Osteocyte (in vitro differentiated cells): ENCODE data around the gene VAC14. TPM values are rescaled to one million over a fixed set of nuclear protein-coding genes. Genes with fewer than 3 reads are reported as not detected.

Experiments used
- DNase-seq: peaks from one replicate; pipeline ENCODE4 v3.0.0; 2021; ENCODE audit warnings: mixed read lengths; ENCODE audit not compliant: unreplicated experiment; ENCODE audit errors: extremely low spot score
- H3K27ac Mint-ChIP-seq: one replicate; pipeline ENCODE4 v1.8.0; 2021; ENCODE audit warnings: mild to moderate bottlenecking, mixed read lengths; ENCODE audit not compliant: unreplicated experiment
- H3K27me3 Mint-ChIP-seq: one replicate; pipeline ENCODE4 v1.8.0; 2021; ENCODE audit warnings: mixed read lengths; ENCODE audit not compliant: unreplicated experiment
- H3K36me3 Mint-ChIP-seq: one replicate; pipeline ENCODE4 v1.8.0; 2021; ENCODE audit warnings: mixed read lengths; ENCODE audit not compliant: unreplicated experiment
- H3K4me1 Mint-ChIP-seq: one replicate; pipeline ENCODE4 v1.8.0; 2021; ENCODE audit warnings: mixed read lengths; ENCODE audit not compliant: unreplicated experiment
- H3K4me3 Mint-ChIP-seq: one replicate; pipeline ENCODE4 v1.8.0; 2021; ENCODE audit warnings: mild to moderate bottlenecking, moderate library complexity, mixed read lengths; ENCODE audit not compliant: unreplicated experiment
- H3K9me3 Mint-ChIP-seq: one replicate; pipeline ENCODE4 v1.8.0; 2021; ENCODE audit warnings: mixed read lengths; ENCODE audit not compliant: unreplicated experiment
- CTCF ChIP-seq: fragments of 200-600 bp; sonication (generic); IDR thresholded peaks from 2 replicates; pipeline ENCODE4 v1.5.0; 2021; ENCODE audit warnings: antibody characterized with exemption, mild to moderate bottlenecking, moderate library complexity
- total RNA-seq: library from RNA; stranded (reverse); gene quantifications from 2 replicates; pipeline ENCODE4 v1.2.1, GENCODE V29; 2021

Gene VAC14
- total RNA-seq, 1 donor from 2014 or later: 44.5 TPM

DNA sequence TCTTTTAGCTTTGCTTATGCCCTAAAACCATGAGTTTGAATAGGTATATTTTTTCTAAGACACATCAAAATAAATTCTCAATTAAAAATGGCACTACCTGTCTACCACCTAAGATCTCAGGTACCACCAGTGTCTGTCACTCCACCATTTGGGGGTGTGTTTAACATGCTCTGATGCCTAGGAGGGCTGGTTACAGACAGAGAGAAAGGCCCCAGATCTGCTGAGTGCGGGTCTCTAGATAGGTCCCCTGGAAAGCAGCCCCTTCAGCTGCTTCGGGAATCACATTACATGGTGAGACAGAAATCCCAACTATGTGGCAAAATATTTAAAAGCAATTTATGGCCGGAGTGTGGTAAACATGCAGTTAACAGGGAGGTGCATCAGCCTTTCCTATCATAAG is 653 bp upstream of the VAC14 start:
- Mint-ChIP-seq H3K9me3 (peaks cover 5% of the 10 kb centered on the region), H3K27ac (peak overlapping the region; percentile 29)

DNA sequence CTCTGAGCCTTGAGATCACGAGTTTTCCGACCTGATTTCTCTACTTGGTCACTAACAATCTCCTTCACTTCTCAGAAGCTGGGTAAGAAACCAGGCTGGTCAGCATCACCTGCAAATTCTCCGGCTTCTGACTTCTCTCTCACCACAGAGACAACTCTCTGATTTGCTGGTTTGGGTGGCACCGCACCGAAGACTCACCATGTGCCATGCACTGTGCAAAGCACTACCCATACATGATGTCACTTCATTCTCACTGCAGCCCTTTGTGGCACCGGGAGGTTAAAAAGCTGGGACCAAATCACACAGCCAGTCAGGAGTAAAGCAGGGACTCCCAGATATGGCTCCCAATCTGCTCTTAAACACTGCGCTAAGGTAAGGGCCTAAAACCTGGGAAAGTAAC is 647 bp downstream of the VAC14 start:
- Mint-ChIP-seq H3K4me1 (peaks cover 22% of the 10 kb centered on the region), H3K9me3 (peaks cover 5% of the 10 kb centered on the region), H3K36me3 (peaks cover 2% of the 10 kb centered on the region), H3K27me3 (no peaks in the 10 kb centered on the region), H3K27ac (peak overlapping the region; percentile 52), H3K4me3 (peak overlapping the region; percentile 88)
- TF ChIP-seq CTCF: no peak
- DNase-seq: no peak

More for the DNA sequence above, 653 bp upstream of the VAC14 start:
- Mint-ChIP-seq H3K4me3 (peak overlapping the region; percentile 88), H3K4me1 (peaks cover 25% of the 10 kb centered on the region), H3K27me3 (no peaks in the 10 kb centered on the region), H3K36me3 (peaks cover 2% of the 10 kb centered on the region)
- no peak for DNase-seq
- TF ChIP-seq CTCF: no peak

GRCh38 chr16:70796301-70796700 is 4.7 kb downstream of the VAC14 start:
- Mint-ChIP-seq H3K4me3 (no peak overlapping the region), H3K4me1 (peaks cover 17% of the 10 kb centered on the region), H3K9me3 (no peaks in the 10 kb centered on the region), H3K27me3 (no peaks in the 10 kb centered on the region), H3K36me3 (peaks cover 2% of the 10 kb centered on the region), H3K27ac (no peak overlapping the region)
- TF ChIP-seq CTCF: no peak
- no peak for DNase-seq

DNA sequence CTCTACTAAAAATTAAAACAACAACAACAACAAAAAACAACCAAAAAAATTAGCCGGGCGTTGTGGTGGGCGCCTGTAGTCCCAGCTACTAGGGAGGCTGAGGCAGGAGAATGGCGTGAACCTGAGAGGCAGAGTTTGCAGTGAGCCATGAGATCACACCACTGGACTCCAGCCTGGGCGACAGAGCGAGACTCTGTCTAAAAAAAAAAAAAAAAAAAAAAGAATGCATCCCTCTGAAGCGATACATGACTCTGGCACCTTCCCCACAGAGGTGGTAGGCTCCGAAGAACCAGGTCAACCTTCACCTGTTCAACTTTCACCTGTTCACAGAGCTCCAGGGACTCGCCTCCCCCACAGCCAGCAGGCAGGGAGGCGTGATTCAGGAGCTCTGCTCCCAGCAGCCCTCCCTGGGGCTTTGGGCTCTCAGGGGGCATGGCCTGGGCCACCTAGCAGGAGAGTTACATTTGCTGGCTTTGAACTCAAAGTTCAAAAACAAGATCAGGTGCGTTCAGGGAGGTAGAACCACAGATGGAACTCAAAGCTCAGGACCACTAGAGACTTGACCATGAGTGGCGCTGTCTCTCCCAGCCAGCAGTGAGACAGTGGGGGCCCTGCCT is 5.6 kb downstream of the VAC14 start:
- peaks cover 18% of the 10 kb centered on the region for H3K4me1 Mint-ChIP-seq
- no peak for DNase-seq
- no peak overlapping the region for H3K4me3 Mint-ChIP-seq

More for the DNA sequence above, 5.6 kb downstream of the VAC14 start:
- TF ChIP-seq CTCF: no peak
- no peaks in the 10 kb centered on the region for H3K9me3 Mint-ChIP-seq
- no peaks in the 10 kb centered on the region for H3K27me3 Mint-ChIP-seq
- peaks cover 2% of the 10 kb centered on the region for H3K36me3 Mint-ChIP-seq
- no peak overlapping the region for H3K27ac Mint-ChIP-seq
